Esophagus muscularis mucosa (tissue), 4 donors: ENCODE data around the gene PRR23E. TPM values are rescaled to one million over a fixed set of nuclear protein-coding genes. Genes with fewer than 3 reads are reported as not detected.

Experiments used
- DNase-seq: peaks from one replicate; pipeline ENCODE4 v3.0.0-alpha.2; 2017; ENCODE audit errors: extremely low spot score
- H3K27ac ChIP-seq, 4 donors: fragments of 200-600 bp; sonication (generic); replicated peaks in 1 of 4; 1 replicate in 3 of 4; 2 replicates in 1 of 4; pipeline ENCODE4 v1.5.1; 2016 to 2019; ENCODE audit warnings: mild to moderate bottlenecking in 1 of 4
- H3K27me3 ChIP-seq, 4 donors: fragments of 200-600 bp; sonication (generic); one replicate each; pipeline versions ENCODE4 v1.5.1 to v1.6.0; 2016 to 2019
- H3K36me3 ChIP-seq, 4 donors: fragments of 200-600 bp; sonication (generic); one replicate each; pipeline ENCODE4 v1.5.1; 2016 to 2019
- H3K4me1 ChIP-seq, 4 donors: fragments of 200-600 bp; sonication (generic); one replicate each; pipeline ENCODE4 v1.5.1; 2016 to 2019
- H3K4me3 ChIP-seq, 4 donors: fragments of 200-600 bp; sonication (generic); 1 replicate in 2 of 4; 2 replicates in 2 of 4; pipeline ENCODE4 v1.5.1; 2016 to 2019; ENCODE audit warnings: mild to moderate bottlenecking in 4 of 4, moderate library complexity in 1 of 4
- H3K9me3 ChIP-seq, 4 donors: fragments of 200-600 bp; sonication (generic); 1 replicate in 3 of 4; 2 replicates in 1 of 4; pipeline ENCODE4 v1.5.1; 2016 to 2019
- CTCF ChIP-seq, 3 experiments: fragments of 200-600 bp in 2 of 3; fragments of 450-650 bp in 1 of 3; sonication (generic) in 2 of 3; IDR thresholded peaks; one replicate each; pipeline ENCODE4 v1.5.1; 2017 to 2019; ENCODE audit warnings: antibody characterized with exemption in 3 of 3, mild to moderate bottlenecking in 2 of 3, moderate library complexity in 1 of 3
- EP300 ChIP-seq: sonication (generic); formaldehyde crosslinking; IDR thresholded peaks from one replicate; pipeline ENCODE4 v1.6.1; 2017; ENCODE audit warnings: antibody characterized with exemption
- POLR2A ChIP-seq: fragments of 450-650 bp; IDR thresholded peaks from one replicate; pipeline ENCODE4 v1.6.1; 2017; ENCODE audit warnings: antibody characterized with exemption, moderate library complexity, mild to moderate bottlenecking, low read depth
- POLR2AphosphoS5 ChIP-seq, 2 donors: sonication (generic); formaldehyde crosslinking; IDR thresholded peaks; one replicate each; pipeline ENCODE4 v1.6.1; 2017; ENCODE audit warnings: antibody characterized with exemption in 2 of 2
- WGBS: methylation state at CpG from one replicate; pipeline ENCODE4 v1.1.5; 2018; 5-methylcytosine and 5-hydroxymethylcytosine counted together
- intact Hi-C: fragments of 100-400 bp; cut with DNase I; formaldehyde crosslinking; loops from one replicate; pipeline ENCODE4 v1.15.1; 2023
- total RNA-seq, 4 donors: library from RNA; depleted of rRNA; stranded (reverse); fragments of >200 nt; gene quantifications; one replicate each; pipeline versions ENCODE4 v1.1.0 to v1.2.1, GENCODE V29; 2016

PRR23E gene
- total RNA-seq, 4 donors from 2014 or later, result not detected

- no peak for DNase-seq
- peaks cover 0 to 61% (median 0%) of the 10 kb centered on the region in 4 donors for H3K27me3 ChIP-seq
- WGBS, result 92% methylated on average over 4 of the region's 4 CpGs
- no peaks in the 10 kb centered on the region for H3K9me3 ChIP-seq
- H3K27ac ChIP-seq, result no peak overlapping the region
- intact Hi-C loops, result no loop called here
- TF ChIP-seq POLR2A (no peak), POLR2AphosphoS5 (IDR thresholded peaks at IDR 0.05) (no peak), CTCF (IDR thresholded peaks at IDR 0.05) (no peak), EP300 (no peak)
- no peaks in the 10 kb centered on the region for H3K36me3 ChIP-seq
- H3K4me3 ChIP-seq, result no peak overlapping the region
- H3K4me1 ChIP-seq, result peaks cover 0 to 7% (median 6%) of the 10 kb centered on the region in 4 donors
Observed at GRCh38 chr3:127171721-127172120, 21.2 kb upstream of the PRR23E start.

GRCh38 chr3:127172211-127172610 lies 20.7 kb upstream of the PRR23E start:
- TF ChIP-seq CTCF (IDR thresholded peaks at IDR 0.05) (no peak), EP300 (no peak), POLR2A (no peak), POLR2AphosphoS5 (IDR thresholded peaks at IDR 0.05) (no peak)
- no peaks in the 10 kb centered on the region for H3K9me3 ChIP-seq
- H3K4me3 ChIP-seq, result no peak overlapping the region
- no peaks in the 10 kb centered on the region for H3K36me3 ChIP-seq
- H3K27me3 ChIP-seq, result peaks cover 0 to 59% (median 0%) of the 10 kb centered on the region in 4 donors
- no peak overlapping the region for H3K27ac ChIP-seq
- intact Hi-C loops, result no loop called here
- no peak for DNase-seq
- H3K4me1 ChIP-seq, result peaks cover 0 to 7% (median 6%) of the 10 kb centered on the region in 4 donors
- 92% methylated on average over 5 of the region's 5 CpGs for WGBS

- Histone ChIP-seq H3K27me3 (peaks cover 0 to 53% (median 0%) of the 10 kb centered on the region in 4 donors), H3K4me1 (peaks cover 0 to 7% (median 6%) of the 10 kb centered on the region in 4 donors), H3K9me3 (no peaks in the 10 kb centered on the region), H3K4me3 (no peak overlapping the region), H3K27ac (no peak overlapping the region), H3K36me3 (no peaks in the 10 kb centered on the region)
- WGBS, result 56% methylated on average over 9 of the region's 22 CpGs
- DNase-seq, result no peak
- intact Hi-C loops, result no loop called here
- TF ChIP-seq POLR2A (no peak), CTCF (IDR thresholded peaks at IDR 0.05) (no peak), POLR2AphosphoS5 (IDR thresholded peaks at IDR 0.05) (no peak), EP300 (no peak)
Observed at GRCh38 chr3:127172781-127173515, 20.0 kb upstream of the PRR23E start.

- 87% methylated on average over 4 of the region's 5 CpGs for WGBS
Observed at GRCh38 chr3:127173516-127174166, 19.3 kb upstream of the PRR23E start.

More at GRCh38 chr3:127173516-127174166, 19.3 kb upstream of the PRR23E start:
- H3K4me3 ChIP-seq, result no peak overlapping the region
- H3K36me3 ChIP-seq, result no peaks in the 10 kb centered on the region
- peaks cover 0 to 49% (median 0%) of the 10 kb centered on the region in 4 donors for H3K27me3 ChIP-seq
- DNase-seq, result no peak
- no peaks in the 10 kb centered on the region for H3K9me3 ChIP-seq
- H3K4me1 ChIP-seq, result peaks cover 0 to 7% (median 6%) of the 10 kb centered on the region in 4 donors
- no peak overlapping the region for H3K27ac ChIP-seq
- intact Hi-C loops, result no loop called here
- no peak for TF ChIP-seq POLR2A
- TF ChIP-seq POLR2AphosphoS5 (IDR thresholded peaks at IDR 0.05), result no peak
- TF ChIP-seq CTCF (IDR thresholded peaks at IDR 0.05), result no peak
- no peak for TF ChIP-seq EP300
